ENCODE measurements around the gene GAREM2.

DNA sequence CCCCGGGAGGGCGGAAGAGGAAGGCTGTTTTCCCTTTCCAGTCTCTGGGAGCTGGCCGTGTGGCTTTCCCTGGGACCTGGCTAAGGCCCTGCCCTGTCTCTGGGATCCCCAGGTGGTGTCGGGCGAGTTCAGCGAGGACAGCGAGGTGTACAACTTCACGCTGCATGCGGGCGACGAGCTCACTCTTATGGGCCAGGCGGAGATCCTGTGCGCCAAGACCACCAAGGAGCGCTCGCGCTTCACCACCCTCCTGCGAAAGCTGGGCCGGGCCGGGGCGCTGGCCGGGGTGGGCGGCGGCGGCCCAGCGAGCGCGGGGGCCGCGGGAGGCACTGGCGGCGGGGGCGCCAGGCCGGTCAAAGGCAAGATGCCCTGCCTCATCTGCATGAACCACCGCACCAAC is 11.2 kb downstream of the GAREM2 start:
- TF ChIP-seq EZH2 (IDR thresholded peaks at IDR 0.05; ENCODE audit: borderline replicate concordance, low read depth, low read length, poor library complexity, severe bottlenecking): no peak
- TF ChIP-seq, protein P1, sequence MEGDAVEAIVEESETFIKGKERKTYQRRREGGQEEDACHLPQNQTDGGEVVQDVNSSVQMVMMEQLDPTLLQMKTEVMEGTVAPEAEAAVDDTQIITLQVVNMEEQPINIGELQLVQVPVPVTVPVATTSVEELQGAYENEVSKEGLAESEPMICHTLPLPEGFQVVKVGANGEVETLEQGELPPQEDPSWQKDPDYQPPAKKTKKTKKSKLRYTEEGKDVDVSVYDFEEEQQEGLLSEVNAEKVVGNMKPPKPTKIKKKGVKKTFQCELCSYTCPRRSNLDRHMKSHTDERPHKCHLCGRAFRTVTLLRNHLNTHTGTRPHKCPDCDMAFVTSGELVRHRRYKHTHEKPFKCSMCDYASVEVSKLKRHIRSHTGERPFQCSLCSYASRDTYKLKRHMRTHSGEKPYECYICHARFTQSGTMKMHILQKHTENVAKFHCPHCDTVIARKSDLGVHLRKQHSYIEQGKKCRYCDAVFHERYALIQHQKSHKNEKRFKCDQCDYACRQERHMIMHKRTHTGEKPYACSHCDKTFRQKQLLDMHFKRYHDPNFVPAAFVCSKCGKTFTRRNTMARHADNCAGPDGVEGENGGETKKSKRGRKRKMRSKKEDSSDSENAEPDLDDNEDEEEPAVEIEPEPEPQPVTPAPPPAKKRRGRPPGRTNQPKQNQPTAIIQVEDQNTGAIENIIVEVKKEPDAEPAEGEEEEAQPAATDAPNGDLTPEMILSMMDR (conservative IDR thresholded peaks at IDR 0.05; ENCODE audit: low read depth, low read length): no peak

All from A673 (cell line).